ENCODE data around the gene NOS2.

Gene NOS2

DNA sequence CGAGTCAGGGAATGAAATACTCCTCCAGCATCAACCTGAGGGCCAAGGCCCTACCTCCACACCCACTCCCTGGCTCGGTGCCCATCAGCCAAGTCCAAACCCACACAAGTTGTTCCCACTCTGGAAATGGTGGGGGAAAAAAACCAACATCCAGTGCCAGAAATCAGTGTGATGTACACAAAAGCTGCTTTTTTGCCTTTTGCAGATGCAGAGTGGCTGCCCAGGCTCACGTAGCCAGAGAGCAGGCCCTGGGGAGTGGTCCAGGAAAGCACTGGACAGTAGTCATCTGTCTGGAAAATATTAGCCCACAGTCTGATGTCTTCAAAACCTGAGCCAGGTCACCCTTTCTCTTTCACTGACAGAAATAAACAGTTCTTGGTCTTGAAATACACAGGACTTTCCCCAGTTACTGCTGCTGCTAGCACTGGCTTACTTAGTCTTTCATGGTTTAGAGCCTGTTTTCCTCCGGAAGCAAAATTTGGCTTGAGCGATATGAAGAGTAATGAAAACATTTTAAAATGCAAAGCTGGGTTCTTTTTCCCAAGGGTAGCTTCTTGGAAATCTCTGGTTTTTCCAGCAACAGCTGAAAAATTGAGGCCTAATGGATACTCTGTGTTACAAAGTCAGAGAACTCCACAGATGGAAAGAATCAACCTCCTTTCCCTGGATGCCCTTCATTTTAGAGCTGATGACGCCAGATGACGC, 18.2 kb upstream of the NOS2 start:
- no peak for DNase-seq

DNA sequence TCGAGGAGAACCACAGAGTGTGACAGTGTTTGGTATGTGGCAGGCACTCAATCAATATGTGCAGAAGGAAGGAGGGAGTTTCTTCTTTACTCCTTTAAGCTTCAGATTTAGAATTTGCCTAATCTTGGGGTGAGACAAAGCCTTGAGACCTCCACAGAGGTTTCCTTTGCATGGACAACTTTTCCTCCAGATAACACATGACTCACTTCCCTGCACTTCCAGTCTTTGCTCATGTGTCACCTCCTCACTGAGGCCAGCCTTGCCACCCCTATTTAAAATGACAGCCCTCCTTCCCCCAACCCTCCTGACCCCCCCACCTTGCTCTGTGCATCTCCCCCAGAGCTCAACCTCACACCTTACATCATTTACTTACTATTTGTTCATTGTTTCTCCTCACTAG, 17.4 kb upstream of the NOS2 start:
- DNase-seq: no peak

- no peak for DNase-seq
Measured at GRCh38 chr17:27816946-27817345, 16.6 kb upstream of the NOS2 start.

GRCh38 chr17:27811961-27812360, 11.6 kb upstream of the NOS2 start:
- no peak for DNase-seq

GRCh38 chr17:27810902-27811557, 10.7 kb upstream of the NOS2 start:
- no peak for DNase-seq

GRCh38 chr17:27810211-27810901, 10.0 kb upstream of the NOS2 start:
- peak in 1 of 2 donors; percentile 61 for DNase-seq

- no peak for DNase-seq
Measured at GRCh38 chr17:27809555-27809954, 9.2 kb upstream of the NOS2 start.

DNA sequence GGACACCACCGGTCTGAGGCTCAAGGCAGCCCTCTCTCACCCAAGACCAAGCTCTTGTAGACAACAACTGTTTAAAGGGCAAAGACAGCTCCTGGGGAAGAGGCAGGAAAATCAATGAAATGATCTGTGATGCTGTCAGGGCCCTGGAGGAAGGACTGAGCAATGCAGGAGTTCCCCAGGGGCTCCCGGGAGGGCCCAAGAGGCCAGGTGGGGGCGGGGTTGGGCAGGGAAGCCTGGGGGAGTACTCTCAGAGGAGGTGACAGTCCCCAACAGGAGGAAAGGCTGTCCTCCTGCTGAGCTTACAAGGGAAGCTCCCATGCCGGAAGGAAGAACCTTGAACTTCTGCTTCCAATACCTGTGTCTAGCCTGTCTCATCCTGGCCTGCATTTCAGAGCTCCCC, 8.3 kb upstream of the NOS2 start:
- no peak for DNase-seq

DNA sequence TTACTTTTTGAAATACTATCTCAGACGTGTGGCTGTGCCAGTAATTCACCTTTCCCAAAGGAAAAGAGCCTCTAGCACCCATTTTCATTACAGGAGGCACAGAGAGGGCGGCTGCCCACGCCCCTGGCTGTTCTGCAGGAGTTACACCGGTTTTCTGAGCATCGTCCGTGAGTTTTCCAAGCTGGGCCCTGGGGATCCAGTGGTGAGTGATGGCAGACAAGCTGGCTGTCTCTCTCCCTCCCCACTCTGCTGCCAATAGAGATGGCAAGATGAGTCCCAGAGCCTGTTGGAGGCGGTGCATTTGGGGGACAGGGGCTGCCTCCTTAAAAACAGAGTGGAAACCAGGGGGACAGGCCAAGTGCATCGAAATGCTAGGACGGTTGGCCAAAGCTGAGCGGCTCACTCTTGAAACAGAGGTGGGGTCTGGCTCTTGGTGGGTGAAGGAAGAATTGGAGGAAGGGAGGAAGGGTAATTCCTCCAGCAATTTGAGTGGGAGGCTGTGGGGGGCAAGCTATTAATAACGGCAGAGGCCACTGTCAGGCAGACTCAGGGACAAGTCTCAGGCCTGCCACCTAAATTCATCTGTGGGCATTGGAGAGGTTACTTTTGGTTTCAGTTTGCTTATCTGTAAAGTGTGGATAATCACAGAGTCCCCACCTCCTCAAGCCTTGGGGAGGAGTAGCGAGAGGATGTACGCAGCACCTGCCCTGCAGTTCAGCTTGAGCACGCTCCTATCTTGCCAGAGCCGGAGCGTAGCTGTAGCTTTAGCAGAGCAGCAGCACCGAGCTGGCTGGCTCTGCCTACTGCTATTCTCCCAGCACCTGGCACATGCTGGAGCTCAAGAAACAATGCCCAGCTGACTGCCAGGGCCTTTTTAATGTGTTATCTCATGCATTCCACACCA, 7.5 kb upstream of the NOS2 start:
- peak; percentile 58 to 82 for DNase-seq

- peak; percentile 83 to 89 for DNase-seq
Measured at GRCh38 chr17:27805520-27806146, 5.3 kb upstream of the NOS2 start.

- no peak for DNase-seq
Measured at GRCh38 chr17:27804113-27804512, 3.8 kb upstream of the NOS2 start.

DNA sequence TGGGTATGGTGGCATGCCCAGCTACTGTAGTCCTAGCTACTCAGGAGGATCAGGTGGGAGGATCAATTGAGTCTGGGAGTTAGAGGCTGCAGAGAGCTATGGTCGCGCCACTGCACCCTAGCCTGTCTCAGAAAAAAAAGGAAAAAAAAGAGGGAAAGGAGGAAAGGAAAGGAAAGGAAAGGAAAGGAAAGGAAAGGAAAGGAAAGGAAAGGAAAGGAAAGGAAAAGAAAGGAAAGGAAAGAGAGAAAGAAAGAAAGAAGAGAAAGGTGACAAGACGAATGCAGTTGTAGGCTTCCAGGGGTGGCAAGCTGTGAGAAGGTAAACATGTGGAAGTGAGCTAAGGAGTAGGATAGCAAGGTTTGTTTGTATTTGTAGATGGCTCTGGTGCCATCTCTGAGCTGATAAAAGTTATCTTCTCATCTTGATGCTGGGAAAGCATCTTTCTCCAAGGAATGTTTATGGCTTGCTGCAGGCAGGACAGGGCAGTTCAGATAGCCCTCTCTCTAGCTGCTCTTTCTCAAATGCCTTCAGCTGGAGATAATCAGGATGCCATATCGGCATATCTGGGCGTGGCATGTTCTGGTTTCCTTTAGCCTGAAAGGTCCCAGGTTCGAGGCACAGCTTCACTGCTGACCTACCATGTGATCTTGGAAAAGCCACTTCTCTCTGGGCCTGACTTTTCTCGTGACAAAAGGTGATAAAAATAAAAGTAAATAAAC, 2.8 kb upstream of the NOS2 start:
- no peak for DNase-seq

GRCh38 chr17:27802033-27802432, 1.7 kb upstream of the NOS2 start:
- DNase-seq: no peak

GRCh38 chr17:27798376-27798775, 2.0 kb downstream of the NOS2 start:
- DNase-seq: no peak

- DNase-seq: no peak
Measured at GRCh38 chr17:27797390-27798091, 2.8 kb downstream of the NOS2 start.

DNA sequence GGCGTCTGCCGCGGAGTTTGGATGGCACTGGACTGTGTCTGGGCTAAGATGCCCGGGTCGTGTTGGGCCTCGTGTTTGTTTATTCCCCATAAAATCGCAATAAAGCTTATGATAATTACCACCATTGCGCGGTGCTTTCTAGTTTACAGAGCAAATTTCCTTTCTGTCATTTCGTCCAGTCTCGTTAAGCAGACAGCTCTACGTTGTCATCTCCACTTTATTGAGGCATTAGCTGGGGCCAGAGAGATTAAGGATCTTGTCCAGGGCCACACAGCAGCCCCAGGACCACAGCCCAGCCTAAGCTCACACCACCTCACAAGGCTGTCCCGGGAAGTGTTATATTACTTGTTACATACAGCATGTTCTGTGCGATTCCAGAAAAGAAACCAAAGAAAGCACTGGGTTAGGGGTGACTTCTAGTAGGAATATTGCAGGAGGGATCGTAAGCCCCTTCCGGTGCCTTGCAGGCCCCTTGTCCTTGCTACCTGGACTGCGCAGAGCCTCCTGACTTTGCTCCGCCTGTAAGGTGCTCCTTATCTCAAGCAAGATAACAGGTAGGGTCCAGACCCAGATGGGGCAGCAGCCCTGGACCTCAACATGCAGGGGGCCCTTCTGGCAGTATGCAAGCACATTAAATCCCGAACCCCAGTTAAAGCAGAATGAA, 6.3 kb downstream of the NOS2 start:
- no peak for DNase-seq

DNA sequence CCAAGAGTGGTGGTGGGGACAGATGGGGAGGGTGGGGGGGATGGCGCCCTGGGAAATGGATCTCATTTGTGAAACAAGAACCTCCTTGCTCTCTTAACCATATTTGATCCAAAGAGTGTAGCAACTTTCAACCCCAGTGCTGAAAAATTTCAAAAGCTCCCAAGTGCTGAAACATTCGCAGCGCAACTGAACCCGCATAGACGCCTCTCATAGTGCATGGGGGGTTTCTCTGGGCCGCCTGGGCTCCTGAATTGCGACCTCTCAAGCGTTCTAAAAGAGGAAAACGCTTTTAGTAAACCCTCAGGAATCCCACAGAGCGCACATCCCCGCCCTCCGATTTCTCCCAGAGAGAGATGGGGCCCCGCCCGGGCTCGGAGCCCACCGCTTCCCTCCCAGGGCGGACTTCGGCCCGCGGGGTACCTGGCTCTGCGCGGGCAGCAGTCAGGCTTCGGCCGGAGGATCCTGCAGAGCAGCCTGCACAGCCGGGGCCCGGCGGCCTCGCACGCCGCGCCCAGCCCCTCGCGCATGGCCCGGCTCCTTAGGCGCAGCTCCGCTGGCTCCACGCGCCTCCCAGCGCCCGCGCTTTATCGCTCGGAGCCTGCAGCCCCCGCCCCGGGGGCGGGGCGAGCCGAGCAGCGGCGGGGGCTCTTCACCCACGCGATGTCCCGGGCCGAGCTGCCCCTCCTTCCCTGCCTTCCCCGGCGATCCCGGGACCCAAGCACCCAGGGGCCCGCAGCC, 7.0 kb downstream of the NOS2 start:
- no peak for DNase-seq

GRCh38 chr17:27792095-27792494, 8.2 kb downstream of the NOS2 start:
- DNase-seq: no peak

DNA sequence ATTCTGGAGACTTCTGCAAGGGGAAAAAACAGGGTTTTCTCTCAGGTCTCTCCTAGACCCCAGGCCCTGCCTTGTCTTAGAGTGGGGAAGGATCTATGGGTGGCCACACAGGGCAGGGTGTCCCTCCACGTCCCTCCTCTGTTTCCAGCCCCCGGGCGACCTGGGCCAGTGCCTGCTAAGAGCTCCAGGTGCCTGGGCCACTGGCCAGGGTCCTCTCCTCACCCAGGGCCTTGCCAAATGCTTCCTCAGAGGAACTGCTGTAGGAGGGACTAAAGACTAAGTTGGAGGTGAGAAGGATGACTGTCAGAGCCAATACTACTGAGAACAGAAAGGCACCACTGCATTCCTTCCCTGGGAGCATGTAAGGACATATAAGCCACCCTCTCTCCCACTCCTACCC, 11.4 kb downstream of the NOS2 start:
- DNase-seq: no peak
